Nephron (organoid): Measurements from ENCODE around the gene CNGA3.

Experiments
- H3K27ac Mint-ChIP-seq, 3 experiments: 2 replicates each; pipeline ENCODE4 v1.8.0; 2020; ENCODE audit warnings: mixed read lengths in 3 of 3, mild to moderate bottlenecking in 2 of 3, moderate library complexity in 1 of 3
- H3K27me3 Mint-ChIP-seq: 2 replicates; pipeline ENCODE4 v1.8.0; 2021; ENCODE audit warnings: low read depth, mild to moderate bottlenecking, moderate library complexity, mixed read lengths
- H3K36me3 Mint-ChIP-seq: 2 replicates; pipeline ENCODE4 v1.8.0; 2020; ENCODE audit warnings: low read depth, mixed read lengths
- H3K4me1 Mint-ChIP-seq: 2 replicates; pipeline ENCODE4 v1.8.0; 2020; ENCODE audit warnings: mixed read lengths
- H3K4me3 Mint-ChIP-seq, 3 experiments: 2 replicates each; pipeline ENCODE4 v1.8.0; 2020; ENCODE audit warnings: mild to moderate bottlenecking in 3 of 3, mixed read lengths in 3 of 3, moderate library complexity in 2 of 3
- H3K9me3 Mint-ChIP-seq: 2 replicates; pipeline ENCODE4 v1.8.0; 2020; ENCODE audit warnings: mixed read lengths
- CTCF ChIP-seq, 3 experiments: fragments of 200-600 bp; sonication (generic); IDR thresholded peaks; one replicate each; pipeline ENCODE4 v1.5.0; 2021; ENCODE audit warnings: antibody characterized with exemption in 3 of 3; ENCODE audit not compliant: unreplicated experiment in 3 of 3

Gene CNGA3

GRCh38 chr2:98436734-98437133 is 90.5 kb downstream of the CNGA3 start:
- no peak for TF ChIP-seq CTCF (IDR thresholded peaks at IDR 0.05; ENCODE audit: unreplicated experiment in 3 of 3)
- Mint-ChIP-seq H3K4me3 (no peak overlapping the region), H3K4me1 (no peaks in the 10 kb centered on the region), H3K27ac (no peak overlapping the region), H3K9me3 (peaks cover 37% of the 10 kb centered on the region), H3K36me3 (no peaks in the 10 kb centered on the region), H3K27me3 (no peaks in the 10 kb centered on the region)

- no peak for TF ChIP-seq CTCF (IDR thresholded peaks at IDR 0.05; ENCODE audit: unreplicated experiment in 3 of 3)
- Mint-ChIP-seq H3K27ac (no peak overlapping the region), H3K4me3 (no peak overlapping the region), H3K27me3 (no peaks in the 10 kb centered on the region), H3K4me1 (no peaks in the 10 kb centered on the region), H3K36me3 (no peaks in the 10 kb centered on the region), H3K9me3 (peaks cover 29% of the 10 kb centered on the region)
Measured at GRCh38 chr2:98438190-98439133, 92.2 kb downstream of the CNGA3 start.

GRCh38 chr2:98441706-98442450 is 95.6 kb downstream of the CNGA3 start:
- Mint-ChIP-seq H3K27me3 (no peaks in the 10 kb centered on the region), H3K36me3 (no peaks in the 10 kb centered on the region), H3K4me3 (peak overlapping the region; percentile 36 to 69 (median 37)), H3K27ac (peak overlapping the region in 1 of 3 experiments; percentile 39), H3K9me3 (peaks cover 14% of the 10 kb centered on the region), H3K4me1 (peaks cover 15% of the 10 kb centered on the region)
- TF ChIP-seq CTCF (IDR thresholded peaks at IDR 0.05; ENCODE audit: unreplicated experiment in 3 of 3), result no peak

- Mint-ChIP-seq H3K4me1 (peaks cover 16% of the 10 kb centered on the region), H3K27me3 (no peaks in the 10 kb centered on the region), H3K4me3 (peak overlapping the region; percentile 36 to 69 (median 37)), H3K27ac (no peak overlapping the region), H3K36me3 (no peaks in the 10 kb centered on the region), H3K9me3 (peaks cover 14% of the 10 kb centered on the region)
- TF ChIP-seq CTCF (IDR thresholded peaks at IDR 0.05; ENCODE audit: unreplicated experiment in 3 of 3), result no peak
Measured at GRCh38 chr2:98442488-98442887, 96.2 kb downstream of the CNGA3 start.

GRCh38 chr2:98444436-98445176 is 98.3 kb downstream of the CNGA3 start, which contains the start of gene INPP4A:
Gene INPP4A (plus strand): TSS chr2:98444858. CDS start chr2:98520049, 75,191 bp downstream.
- no peaks in the 10 kb centered on the region for H3K27me3 Mint-ChIP-seq
- peak within 1 kb of the TSS; percentile 84 to 92 (median 86) for H3K27ac Mint-ChIP-seq
- peaks cover 3% of the 10 kb centered on the region for H3K9me3 Mint-ChIP-seq
- peak within 1 kb of the TSS; percentile 92 to 96 (median 94) for H3K4me3 Mint-ChIP-seq
- H3K4me1 Mint-ChIP-seq, result peaks cover 16% of the 10 kb centered on the region
- no peaks in the 10 kb centered on the region for H3K36me3 Mint-ChIP-seq
- TF ChIP-seq CTCF (IDR thresholded peaks at IDR 0.05; ENCODE audit: unreplicated experiment in 3 of 3), result peak in 1 of 3 experiments; percentile 16
